IMR-90 (cell line): Measurements from ENCODE around the gene CST3. TPM values are rescaled to one million over a fixed set of nuclear protein-coding genes. Genes with fewer than 3 reads are reported as not detected.

Experiments used
- ATAC-seq: fragments of 200-7000 bp; cut with Tn5 transposase; 2 replicates; pipeline ENCODE4 v1.9.1; 2020; ENCODE audit warnings: low read depth, mild to moderate bottlenecking, moderate library complexity
- BruUV-seq: library from RNA; stranded (reverse); fragments of 400-500 nt; replicated peaks from 2 replicates; lab custom pipeline; 2021; lab: Mats Ljungman, UMichigan
- CTCF ChIA-PET: fragments of 300-600 bp; formaldehyde crosslinking; extraction: SDS; loops from one replicate; lab custom pipeline; 2021; ENCODE audit warnings: antibody characterized with exemption; lab: Yijun Ruan, JAX
- POLR2A ChIA-PET: fragments of 300-600 bp; sonication (Branson Sonifier 250); formaldehyde crosslinking; loops from one replicate; lab custom pipeline; 2022; ENCODE audit warnings: antibody characterized with exemption; ENCODE audit not compliant: unreplicated experiment; lab: Charles Lee
- DNase-seq: peaks from one replicate; pipeline ENCODE4 v3.0.0; 2013
- H2AFZ ChIP-seq: replicated peaks from 2 replicates; pipeline ENCODE3; 2013; ENCODE audit warnings: low read length, mild to moderate bottlenecking; ENCODE audit not compliant: poor library complexity
- H2AK5ac ChIP-seq: 2 replicates; pipeline ENCODE4 v1.6.1; 2013; ENCODE audit warnings: low read depth, low read length, inconsistent platforms
- H2AK9ac ChIP-seq: replicated peaks from 2 replicates; pipeline ENCODE3; 2013; ENCODE audit warnings: mild to moderate bottlenecking, low read depth, low read length, moderate library complexity; ENCODE audit not compliant: poor library complexity
- H2BK120ac ChIP-seq: 2 replicates; pipeline ENCODE4 v1.6.1; 2013; ENCODE audit warnings: low read depth, low read length, inconsistent platforms
- H2BK15ac ChIP-seq: 3 replicates; pipeline ENCODE4 v1.6.1; 2013; ENCODE audit warnings: low read depth, low read length, inconsistent platforms
- H2BK20ac ChIP-seq: 2 replicates; pipeline ENCODE4 v1.6.1; 2013; ENCODE audit warnings: low read depth, mild to moderate bottlenecking, inconsistent platforms, low read length, moderate library complexity
- H2BK5ac ChIP-seq: 2 replicates; pipeline ENCODE4 v1.6.1; 2013; ENCODE audit warnings: mild to moderate bottlenecking, low read depth, low read length, inconsistent platforms; ENCODE audit not compliant: poor library complexity, severe bottlenecking
- H3K14ac ChIP-seq: replicated peaks from 2 replicates; pipeline ENCODE4 v1.6.1; 2013; ENCODE audit warnings: low read depth, low read length, inconsistent platforms
- H3K18ac ChIP-seq: 2 replicates; pipeline ENCODE4 v1.6.1; 2013; ENCODE audit warnings: low read depth, low read length, control low read depth
- H3K23ac ChIP-seq: 2 replicates; pipeline ENCODE4 v1.6.1; 2013; ENCODE audit warnings: low read depth, low read length, inconsistent platforms
- H3K27ac ChIP-seq: 2 replicates; pipeline ENCODE4 v1.5.1; 2013; ENCODE audit warnings: mild to moderate bottlenecking, control low read depth, low read length; ENCODE audit not compliant: insufficient read depth
- H3K27me3 ChIP-seq: 2 replicates; pipeline ENCODE4 v1.6.1; 2013; ENCODE audit warnings: low read length; ENCODE audit not compliant: control insufficient read depth, insufficient read depth
- H3K36me3 ChIP-seq: 2 replicates; pipeline ENCODE4 v1.6.1; 2013; ENCODE audit warnings: low read length, mixed read lengths; ENCODE audit not compliant: control insufficient read depth, insufficient read depth
- H3K4ac ChIP-seq: 2 replicates; pipeline ENCODE4 v1.6.1; 2013; ENCODE audit warnings: low read depth, low read length, inconsistent platforms
- H3K4me1 ChIP-seq: 2 replicates; pipeline ENCODE4 v1.6.1; 2013; ENCODE audit warnings: low read length, mixed read lengths; ENCODE audit not compliant: control insufficient read depth, insufficient read depth
- H3K4me2 ChIP-seq: 2 replicates; pipeline ENCODE4 v1.6.1; 2013; ENCODE audit warnings: low read depth, mild to moderate bottlenecking, control low read depth, low read length, moderate library complexity
- H3K4me3 ChIP-seq: 2 replicates; pipeline ENCODE4 v1.5.1; 2013; ENCODE audit warnings: low read depth, mild to moderate bottlenecking, control low read depth, low read length, moderate library complexity; ENCODE audit not compliant: insufficient read depth
- H3K56ac ChIP-seq: 2 replicates; pipeline ENCODE4 v1.6.1; 2013; ENCODE audit warnings: low read length, inconsistent platforms; ENCODE audit not compliant: insufficient read depth; ENCODE audit errors: extremely low read depth
- H3K79me1 ChIP-seq, 2 experiments: 2 replicates each; pipeline ENCODE4 v1.6.1; 2013; ENCODE audit warnings: low read length in 2 of 2, inconsistent platforms in 1 of 2, low read depth in 1 of 2
- H3K9ac ChIP-seq: 2 replicates; pipeline ENCODE4 v1.6.1; 2013; ENCODE audit warnings: low read depth, low read length, control low read depth
- H3K9me1 ChIP-seq: 2 replicates; pipeline ENCODE4 v1.6.1; 2013; ENCODE audit warnings: low read length, inconsistent platforms; ENCODE audit not compliant: insufficient read depth
- H3K9me3 ChIP-seq: 2 replicates; pipeline ENCODE4 v1.6.1; 2013; ENCODE audit warnings: low read length; ENCODE audit not compliant: control insufficient read depth, insufficient read depth
- H4K20me1 ChIP-seq: 2 replicates; pipeline ENCODE4 v1.6.1; 2013; ENCODE audit warnings: low read length, inconsistent platforms; ENCODE audit not compliant: insufficient read depth
- H4K5ac ChIP-seq: 2 replicates; pipeline ENCODE4 v1.6.1; 2013; ENCODE audit warnings: mild to moderate bottlenecking, low read depth, low read length, control low read depth
- H4K8ac ChIP-seq, 2 experiments: 2 replicates each; pipeline ENCODE4 v1.6.1; 2013; ENCODE audit warnings: low read depth in 2 of 2, low read length in 2 of 2, control low read depth in 1 of 2, inconsistent platforms in 1 of 2
- H4K91ac ChIP-seq: 2 replicates; pipeline ENCODE4 v1.6.1; 2013; ENCODE audit warnings: low read depth, low read length, inconsistent platforms; ENCODE audit not compliant: insufficient read depth
- BHLHE40 ChIP-seq: fragments of 150-350 bp; IDR thresholded peaks from 2 replicates; pipeline ENCODE4 v1.6.1; 2016; ENCODE audit warnings: mild to moderate bottlenecking, low read depth, low read length
- ELK1 ChIP-seq: fragments of 150-350 bp; IDR thresholded peaks from 2 replicates; pipeline ENCODE4 v1.6.1; 2016; ENCODE audit warnings: low read depth, mild to moderate bottlenecking, low read length, moderate library complexity, borderline replicate concordance
- FOS ChIP-seq: fragments of 150-350 bp; IDR thresholded peaks from 2 replicates; pipeline ENCODE4 v1.6.1; 2016; ENCODE audit warnings: low read depth, low read length
- NFE2L2 ChIP-seq: fragments of 150-350 bp; IDR thresholded peaks from 2 replicates; pipeline ENCODE4 v1.6.1; 2016; ENCODE audit warnings: low read depth, mild to moderate bottlenecking, low read length
- RCOR1 ChIP-seq: IDR thresholded peaks from 2 replicates; pipeline ENCODE4 v1.6.1; 2012; ENCODE audit warnings: mild to moderate bottlenecking, low read length, improper control_type of control experiment; ENCODE audit not compliant: insufficient replicate concordance
- USF2 ChIP-seq: fragments of 150-350 bp; IDR thresholded peaks from 2 replicates; pipeline ENCODE4 v1.6.1; 2017; ENCODE audit warnings: mild to moderate bottlenecking, antibody characterized with exemption, low read length, low read depth
- WGBS, 2 experiments: methylation state at CpG; one replicate each; pipeline versions ENCODE4 v1.1.5 to v1.1.7; 2013; ENCODE audit warnings: missing lambda C conversion rate in 2 of 2; ENCODE audit not compliant: insufficient read length in 1 of 2; ENCODE audit errors: extremely low coverage in 2 of 2; 5-methylcytosine and 5-hydroxymethylcytosine counted together
- dilution Hi-C: fragments of 300-500 bp; cut with HindIII; formaldehyde crosslinking; loops from one replicate; pipeline ENCODE4 v1.14.3; 2018; ENCODE audit warnings: low sequenced_read_pairs; ENCODE audit not compliant: unreplicated experiment
- in situ Hi-C: fragments of 300-500 bp; cut with MboI; formaldehyde crosslinking; loops from 3 replicates; pipeline ENCODE4 v1.14.3; 2019; ENCODE audit warnings: low sequenced_read_pairs, inconsistent platforms, mixed read lengths
- intact Hi-C: fragments of 100-400 bp; cut with micrococcal nuclease; formaldehyde crosslinking; loops from 2 replicates; pipeline ENCODE4 v1.10.0; 2022
- polyA plus RNA-seq, 3 experiments: library from polyadenylated mRNA; depleted of rRNA; stranded (reverse); fragments of >200 nt; gene quantifications; 2 replicates each; pipeline ENCODE4 v1.2.3, GENCODE V29; 2012; ENCODE audit warnings: low replicate concordance in 1 of 3
- total RNA-seq: library from RNA; depleted of rRNA; stranded (reverse); fragments of >200 nt; gene quantifications from 2 replicates; pipeline ENCODE4 v1.2.3, GENCODE V29; 2012

CST3 gene
- total and polyA plus RNA-seq, 2 of the 4 experiments (the other 2 are of a cell fraction) = 26.0 to 471 TPM

GRCh38 chr20:23669866-23670265, 32.1 kb upstream of the CST3 start:
- H2AK9ac ChIP-seq = no peak overlapping the region
- no peaks in the 10 kb centered on the region for H3K4me1 ChIP-seq
- intact Hi-C loops (loop anchor here (2.0 to 10.0 kb wide), 3 partner anchors 55 to 431 kb away; no protein-coding TSS in a partner anchor), in situ Hi-C loops (loop anchor here (10.0 kb wide), 1 partner anchor 325 kb away; no protein-coding TSS in a partner anchor), dilution Hi-C loops (no loop called here)
- ATAC-seq (no peak), DNase-seq (no peak)
- no peak overlapping the region for H3K4me2 ChIP-seq
- CTCF ChIA-PET = no interaction called here
- H2AFZ ChIP-seq = no peak overlapping the region
- no peak overlapping the region for H2BK120ac ChIP-seq
- no peak overlapping the region for H4K8ac ChIP-seq
- H2BK5ac ChIP-seq = no peak overlapping the region
- no peak overlapping the region for H3K56ac ChIP-seq
- no peak overlapping the region for H2BK20ac ChIP-seq
- no peak overlapping the region for H3K4ac ChIP-seq
- H3K27ac ChIP-seq = no peak overlapping the region
- POLR2A ChIA-PET = no interaction called here
- no peaks in the 10 kb centered on the region for H4K20me1 ChIP-seq
- H2BK15ac ChIP-seq = no peak overlapping the region
- H3K14ac ChIP-seq = no peak overlapping the region
- no TSS peak for BruUV-seq
- no peaks in the 10 kb centered on the region for H3K79me1 ChIP-seq
- H4K5ac ChIP-seq = no peak overlapping the region
- H4K91ac ChIP-seq = no peak overlapping the region
- no peak overlapping the region for H3K18ac ChIP-seq
- peaks cover 5% of the 10 kb centered on the region; the same call in 1 of the 2 replicates for H3K27me3 ChIP-seq
- no peak overlapping the region for H3K23ac ChIP-seq
- no peak for TF ChIP-seq RCOR1
- TF ChIP-seq ELK1 = no peak
- TF ChIP-seq FOS = no peak
- TF ChIP-seq BHLHE40 = no peak
- no peak for TF ChIP-seq NFE2L2
- TF ChIP-seq USF2 = no peak
- H3K4me3 ChIP-seq = no peak overlapping the region
- no peak overlapping the region for H2AK5ac ChIP-seq
- H3K36me3 ChIP-seq = no peaks in the 10 kb centered on the region
- H3K9ac ChIP-seq = no peak overlapping the region
- 71% methylated on average over 4 of the region's 7 CpGs; no CpG with 5 or more reads in 1 of the 2 experiments for WGBS, 2 experiments
- no peaks in the 10 kb centered on the region for H3K9me3 ChIP-seq
- H3K9me1 ChIP-seq = no peaks in the 10 kb centered on the region
